ENCODE measurements around the gene DHX35. TPM values are rescaled to one million over a fixed set of nuclear protein-coding genes. Genes with fewer than 3 reads are reported as not detected.
A peak's percentile ranks its signal among the peaks of the same experiment; 100 is the strongest.

DHX35 gene
- polyA plus RNA-seq, 3 donors: 1.6 to 11.2 (median 2.7) TPM

GRCh38 chr20:38968090-38968489 lies 5.9 kb downstream of the DHX35 start:
- no peak overlapping the region for H3K27ac Mint-ChIP-seq
- Histone ChIP-seq H3K9ac (ENCODE audit: insufficient read depth, low read length, poor library complexity, severe bottlenecking) (no peak overlapping the region), H3K4me2 (replicated peaks; ENCODE audit: extremely low read depth, low read length, poor library complexity, severe bottlenecking) (no peak overlapping the region), H3K36me3 (replicated peaks in 1 of 2; ENCODE audit: control insufficient read depth in 1 of 2, insufficient read depth in 2 of 2, low read length in 2 of 2) (peaks cover 44 to 78% of the 10 kb centered on the region in 2 donors), H3K4me3 (replicated peaks in 1 of 3; ENCODE audit: low read depth in 2 of 3, low read length in 3 of 3) (no peak overlapping the region), H2AFZ (ENCODE audit: insufficient read depth, low read depth, low read length, poor library complexity, severe bottlenecking) (no peak overlapping the region), H3K9me3 (replicated peaks in 1 of 2; ENCODE audit: control insufficient read depth in 1 of 2, insufficient read depth in 1 of 2, low read length in 2 of 2) (no peaks in the 10 kb centered on the region), H3K27ac (ENCODE audit: low read depth in 1 of 2, low read length in 2 of 2) (no peak overlapping the region), H3K27me3 (ENCODE audit: control insufficient read depth in 2 of 2, insufficient read depth in 2 of 2, low read length in 2 of 2) (no peaks in the 10 kb centered on the region), H4K20me1 (ENCODE audit: insufficient read depth, low read length) (peaks cover 21% of the 10 kb centered on the region), H3K4me1 (ENCODE audit: control insufficient read depth in 1 of 2, insufficient read depth in 2 of 2, low read length in 2 of 2) (peaks cover 2 to 8% of the 10 kb centered on the region in 2 donors), H3K79me2 (ENCODE audit: insufficient read depth, low read length) (peaks cover 48% of the 10 kb centered on the region)
- H3K4me1 Mint-ChIP-seq: peaks cover 4% of the 10 kb centered on the region
- DNase-seq: no peak
- H3K36me3 Mint-ChIP-seq: peaks cover 48 to 66% of the 10 kb centered on the region in 2 donors
- no peaks in the 10 kb centered on the region for H3K27me3 Mint-ChIP-seq (ENCODE audit: low read depth in 3 of 3)
- 100% methylated on average over 5 of the region's 6 CpGs for whole genome bisulfite sequencing (ENCODE audit: insufficient coverage)
- no peak overlapping the region for H3K4me3 Mint-ChIP-seq
- intact Hi-C loops (cut with micrococcal nuclease): no loop called here
- TF ChIP-seq CTCF (IDR thresholded peaks at IDR 0.05): no peak
- no peaks in the 10 kb centered on the region for H3K9me3 Mint-ChIP-seq

- no peaks in the 10 kb centered on the region for H3K9me3 ChIP-seq (replicated peaks in 1 of 2; ENCODE audit: control insufficient read depth in 1 of 2, insufficient read depth in 1 of 2, low read length in 2 of 2)
- Mint-ChIP-seq H3K4me1 (peaks cover under 1% of the 10 kb centered on the region), H3K27ac (peak overlapping the region in 2 of 7 donors; percentile 24 to 56), H3K36me3 (peaks cover 62 to 73% of the 10 kb centered on the region in 2 donors), H3K27me3 (ENCODE audit: low read depth in 3 of 3) (no peaks in the 10 kb centered on the region), H3K4me3 (no peak overlapping the region), H3K9me3 (no peaks in the 10 kb centered on the region)
- H3K4me3 ChIP-seq (replicated peaks in 1 of 3; ENCODE audit: low read depth in 2 of 3, low read length in 3 of 3): no peak overlapping the region
- peaks cover 59 to 91% of the 10 kb centered on the region in 2 donors for H3K36me3 ChIP-seq (replicated peaks in 1 of 2; ENCODE audit: control insufficient read depth in 1 of 2, insufficient read depth in 2 of 2, low read length in 2 of 2)
- H3K27ac ChIP-seq (ENCODE audit: low read depth in 1 of 2, low read length in 2 of 2): no peak overlapping the region
- H3K79me2 ChIP-seq (ENCODE audit: insufficient read depth, low read length): peaks cover 32% of the 10 kb centered on the region
- no peaks in the 10 kb centered on the region for H3K4me1 ChIP-seq (ENCODE audit: control insufficient read depth in 1 of 2, insufficient read depth in 2 of 2, low read length in 2 of 2)
- intact Hi-C loops (cut with micrococcal nuclease): no loop called here
- H2AFZ ChIP-seq (ENCODE audit: insufficient read depth, low read depth, low read length, poor library complexity, severe bottlenecking): no peak overlapping the region
- DNase-seq: no peak
- TF ChIP-seq CTCF (IDR thresholded peaks at IDR 0.05): no peak
- WGBS (ENCODE audit: insufficient coverage): 100% methylated on average over 3 of the region's 4 CpGs
- no peaks in the 10 kb centered on the region for H3K27me3 ChIP-seq (ENCODE audit: control insufficient read depth in 2 of 2, insufficient read depth in 2 of 2, low read length in 2 of 2)
- H4K20me1 ChIP-seq (ENCODE audit: insufficient read depth, low read length): peaks cover 21% of the 10 kb centered on the region
- H3K9ac ChIP-seq (ENCODE audit: insufficient read depth, low read length, poor library complexity, severe bottlenecking): no peak overlapping the region
- no peak overlapping the region for H3K4me2 ChIP-seq (replicated peaks; ENCODE audit: extremely low read depth, low read length, poor library complexity, severe bottlenecking)
These were observed 7.6 kb downstream of the DHX35 start for GRCh38 chr20:38969708-38970107.

All from CD14-positive monocyte (primary cell).